Measurements from ENCODE around the gene TM4SF4. TPM values are rescaled to one million over a fixed set of nuclear protein-coding genes. Genes with fewer than 3 reads are reported as not detected.

Gene TM4SF4
- polyA plus RNA-seq, 1 donor (not counting 4 experiments of a cell fraction or from before 2014, with no cell fraction given) = not detected

GRCh38 chr3:149511040-149511626 lies 36.6 kb downstream of the TM4SF4 start:
- no peak for DNase-seq (ENCODE audit: low read depth, low spot score)
- Histone ChIP-seq H3K4me2 (ENCODE audit: control insufficient read depth, extremely low read depth, insufficient read depth, low read depth, low read length) (no peak overlapping the region), H2AFZ (ENCODE audit: control insufficient read depth, low read length) (no peak overlapping the region), H3K79me2 (ENCODE audit: control insufficient read depth, insufficient read depth, low read length) (no peaks in the 10 kb centered on the region), H4K20me1 (ENCODE audit: control insufficient read depth, extremely low read depth, insufficient read depth, low read length) (no peaks in the 10 kb centered on the region), H3K27me3 (ENCODE audit: control insufficient read depth, extremely low read depth, insufficient read depth, low read length) (no peaks in the 10 kb centered on the region), H3K4me1 (ENCODE audit: control insufficient read depth, extremely low read depth, insufficient read depth, low read length) (no peaks in the 10 kb centered on the region), H3K4me3 (ENCODE audit: control insufficient read depth in 2 of 3, extremely low read depth in 1 of 3, insufficient read depth in 2 of 3, low read depth in 1 of 3, low read length in 3 of 3) (no peak overlapping the region), H3K9me3 (ENCODE audit: control insufficient read depth, low read depth, low read length) (no peaks in the 10 kb centered on the region), H3K9me1 (ENCODE audit: control insufficient read depth, extremely low read depth, insufficient read depth, low read length) (no peaks in the 10 kb centered on the region), H3K9ac (ENCODE audit: control insufficient read depth, extremely low read depth, insufficient read depth, low read length) (no peak overlapping the region), H3K27ac (ENCODE audit: control insufficient read depth, insufficient read depth, low read length) (no peak overlapping the region), H3K36me3 (ENCODE audit: control insufficient read depth in 2 of 2, extremely low read depth in 1 of 2, insufficient read depth in 2 of 2, low read length in 2 of 2) (no peaks in the 10 kb centered on the region)
- FAIRE-seq = no peak
- dilution Hi-C loops (cut with MboI; ENCODE audit: extremely low pct_ligation_motif_present, low sequenced_read_pairs) = no loop called here
- TF ChIP-seq CTCF (optimal IDR thresholded peaks at IDR 0.05 in 1 of 3, IDR thresholded peaks at IDR 0.05 in 1 of 3, conservative IDR thresholded peaks at IDR 0.05 in 1 of 3; ENCODE audit: extremely low read depth in 1 of 3, insufficient read depth in 2 of 3, low read length in 3 of 3) (no peak), EZH2 (IDR thresholded peaks at IDR 0.05; ENCODE audit: low read length) (no peak)

GRCh38 chr3:149512073-149512782 lies 37.7 kb downstream of the TM4SF4 start:
- DNase-seq (ENCODE audit: low read depth, low spot score) (no peak), FAIRE-seq (peak; percentile 41)
- no peaks in the 10 kb centered on the region for H3K9me1 ChIP-seq (ENCODE audit: control insufficient read depth, extremely low read depth, insufficient read depth, low read length)
- no peak overlapping the region for H3K27ac ChIP-seq (ENCODE audit: control insufficient read depth, insufficient read depth, low read length)
- no peaks in the 10 kb centered on the region for H3K9me3 ChIP-seq (ENCODE audit: control insufficient read depth, low read depth, low read length)
- TF ChIP-seq EZH2 (IDR thresholded peaks at IDR 0.05; ENCODE audit: low read length) (no peak), CTCF (optimal IDR thresholded peaks at IDR 0.05 in 1 of 3, IDR thresholded peaks at IDR 0.05 in 1 of 3, conservative IDR thresholded peaks at IDR 0.05 in 1 of 3; ENCODE audit: extremely low read depth in 1 of 3, insufficient read depth in 2 of 3, low read length in 3 of 3) (peak; percentile 70 to 92 (median 81))
- H4K20me1 ChIP-seq (ENCODE audit: control insufficient read depth, extremely low read depth, insufficient read depth, low read length) = no peaks in the 10 kb centered on the region
- H3K27me3 ChIP-seq (ENCODE audit: control insufficient read depth, extremely low read depth, insufficient read depth, low read length) = no peaks in the 10 kb centered on the region
- dilution Hi-C loops (cut with MboI; ENCODE audit: extremely low pct_ligation_motif_present, low sequenced_read_pairs) = no loop called here
- no peaks in the 10 kb centered on the region for H3K36me3 ChIP-seq (ENCODE audit: control insufficient read depth in 2 of 2, extremely low read depth in 1 of 2, insufficient read depth in 2 of 2, low read length in 2 of 2)
- no peaks in the 10 kb centered on the region for H3K4me1 ChIP-seq (ENCODE audit: control insufficient read depth, extremely low read depth, insufficient read depth, low read length)
- no peak overlapping the region for H3K4me2 ChIP-seq (ENCODE audit: control insufficient read depth, extremely low read depth, insufficient read depth, low read depth, low read length)
- no peak overlapping the region for H3K4me3 ChIP-seq (ENCODE audit: control insufficient read depth in 2 of 3, extremely low read depth in 1 of 3, insufficient read depth in 2 of 3, low read depth in 1 of 3, low read length in 3 of 3)
- no peak overlapping the region for H3K9ac ChIP-seq (ENCODE audit: control insufficient read depth, extremely low read depth, insufficient read depth, low read length)
- H2AFZ ChIP-seq (ENCODE audit: control insufficient read depth, low read length) = no peak overlapping the region
- no peaks in the 10 kb centered on the region for H3K79me2 ChIP-seq (ENCODE audit: control insufficient read depth, insufficient read depth, low read length)

Measured in keratinocyte (primary cell).